ENCODE results near the gene HEATR5B.

DNA sequence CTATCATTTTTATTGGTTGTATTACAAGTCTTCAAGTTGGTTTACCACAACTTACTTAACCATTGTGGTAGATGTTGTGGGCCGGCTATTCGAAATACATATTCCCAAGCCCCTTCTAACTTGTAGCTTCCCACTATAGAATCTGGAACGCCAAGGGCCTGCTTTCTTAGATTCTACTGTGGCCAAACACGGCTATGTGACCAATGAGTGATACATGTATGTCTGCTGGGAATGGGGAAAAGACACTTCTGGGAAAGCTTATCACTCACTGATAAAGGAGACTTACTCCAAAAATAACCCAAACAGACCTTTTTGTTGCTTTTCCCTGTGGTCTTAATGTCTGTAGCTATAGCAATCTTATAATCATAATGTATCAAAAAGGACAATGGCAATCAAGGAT lies 142.3 kb downstream of the HEATR5B start:
- TF ChIP-seq CTCF (IDR thresholded peaks at IDR 0.05) (no peak), POLR2A (IDR thresholded peaks at IDR 0.05) (no peak)
